ENCODE data around the gene CPB1.

DNA sequence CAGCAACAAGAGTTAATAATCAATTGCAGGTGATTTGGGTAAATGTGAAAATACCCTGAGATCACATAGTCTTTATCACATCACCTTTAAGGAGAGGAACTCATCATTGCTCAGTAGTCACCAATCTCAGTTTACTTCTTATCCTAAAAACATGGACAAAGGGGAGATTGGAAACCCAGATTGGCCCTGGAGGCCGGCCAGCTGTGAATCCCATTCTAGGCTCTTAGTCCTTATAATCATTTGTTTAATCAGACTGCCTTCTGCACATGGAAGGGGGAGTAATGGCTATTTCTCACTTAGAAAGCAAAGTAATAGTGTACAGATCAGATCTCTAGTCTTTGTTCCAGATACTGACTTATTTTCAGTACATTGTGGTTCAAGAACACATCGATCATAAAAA is 37.2 kb upstream of the CPB1 start:
- TF ChIP-seq, protein P1, sequence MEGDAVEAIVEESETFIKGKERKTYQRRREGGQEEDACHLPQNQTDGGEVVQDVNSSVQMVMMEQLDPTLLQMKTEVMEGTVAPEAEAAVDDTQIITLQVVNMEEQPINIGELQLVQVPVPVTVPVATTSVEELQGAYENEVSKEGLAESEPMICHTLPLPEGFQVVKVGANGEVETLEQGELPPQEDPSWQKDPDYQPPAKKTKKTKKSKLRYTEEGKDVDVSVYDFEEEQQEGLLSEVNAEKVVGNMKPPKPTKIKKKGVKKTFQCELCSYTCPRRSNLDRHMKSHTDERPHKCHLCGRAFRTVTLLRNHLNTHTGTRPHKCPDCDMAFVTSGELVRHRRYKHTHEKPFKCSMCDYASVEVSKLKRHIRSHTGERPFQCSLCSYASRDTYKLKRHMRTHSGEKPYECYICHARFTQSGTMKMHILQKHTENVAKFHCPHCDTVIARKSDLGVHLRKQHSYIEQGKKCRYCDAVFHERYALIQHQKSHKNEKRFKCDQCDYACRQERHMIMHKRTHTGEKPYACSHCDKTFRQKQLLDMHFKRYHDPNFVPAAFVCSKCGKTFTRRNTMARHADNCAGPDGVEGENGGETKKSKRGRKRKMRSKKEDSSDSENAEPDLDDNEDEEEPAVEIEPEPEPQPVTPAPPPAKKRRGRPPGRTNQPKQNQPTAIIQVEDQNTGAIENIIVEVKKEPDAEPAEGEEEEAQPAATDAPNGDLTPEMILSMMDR (IDR thresholded peaks at IDR 0.05): no peak
- no peak for TF ChIP-seq POLR2A (IDR thresholded peaks at IDR 0.05)

All from prostate gland (tissue), 2 donors.